ENCODE measurements around the gene FLNA.

GRCh38 chrX:154369449-154370299, 4.8 kb downstream of the FLNA start:
- no peak for TF ChIP-seq EZH2 (IDR thresholded peaks at IDR 0.05; ENCODE audit: borderline replicate concordance, low read length)
- TF ChIP-seq CTCF (conservative IDR thresholded peaks at IDR 0.05 in 1 of 2, IDR thresholded peaks at IDR 0.05 in 1 of 2; ENCODE audit: extremely low read depth in 1 of 2, insufficient read depth in 1 of 2, low read depth in 1 of 2, low read length in 2 of 2): no peak

Measured in mammary epithelial cell (primary cell).